GM18951 (cell line): ENCODE results near the gene CCL1.

ENCODE experiments used
- POLR2A ChIP-seq: IDR thresholded peaks from 4 replicates; pipeline ENCODE4 v1.6.1; 2011; ENCODE audit warnings: mild to moderate bottlenecking; ENCODE audit not compliant: insufficient read length, insufficient read depth; ENCODE audit errors: extremely low read depth
- in situ Hi-C: fragments of 300-500 bp; cut with MboI; formaldehyde crosslinking; loops from one replicate; pipeline ENCODE4 v1.12.0; 2022; ENCODE audit warnings: low sequenced_read_pairs, mixed read lengths, inconsistent platforms; ENCODE audit not compliant: unreplicated experiment

The CCL1 gene

DNA sequence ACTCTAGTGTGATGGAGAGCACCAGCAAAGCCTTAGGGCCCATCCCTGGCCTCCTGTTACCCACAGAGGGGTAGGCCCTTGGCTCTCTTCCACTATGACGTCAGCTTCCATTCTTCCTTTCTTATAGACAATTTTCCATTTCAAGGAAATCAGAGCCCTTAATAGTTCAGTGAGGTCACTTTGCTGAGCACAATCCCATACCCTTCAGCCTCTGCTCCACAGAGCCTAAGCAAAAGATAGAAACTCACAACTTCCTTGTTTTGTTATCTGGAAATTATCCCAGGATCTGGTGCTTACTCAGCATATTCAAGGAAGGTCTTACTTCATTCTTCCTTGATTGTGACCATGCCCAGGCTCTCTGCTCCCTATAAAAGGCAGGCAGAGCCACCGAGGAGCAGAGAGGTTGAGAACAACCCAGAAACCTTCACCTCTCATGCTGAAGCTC is 44.0 kb downstream of the CCL1 start, which contains the start of gene CCL8:
Gene CCL8 (plus strand): TSS at position 397 of the 445 bp plus-strand sequence. CDS start 67 bp downstream, outside the sequence.
- TF ChIP-seq POLR2A: no peak
- in situ Hi-C loops: no loop called here

DNA sequence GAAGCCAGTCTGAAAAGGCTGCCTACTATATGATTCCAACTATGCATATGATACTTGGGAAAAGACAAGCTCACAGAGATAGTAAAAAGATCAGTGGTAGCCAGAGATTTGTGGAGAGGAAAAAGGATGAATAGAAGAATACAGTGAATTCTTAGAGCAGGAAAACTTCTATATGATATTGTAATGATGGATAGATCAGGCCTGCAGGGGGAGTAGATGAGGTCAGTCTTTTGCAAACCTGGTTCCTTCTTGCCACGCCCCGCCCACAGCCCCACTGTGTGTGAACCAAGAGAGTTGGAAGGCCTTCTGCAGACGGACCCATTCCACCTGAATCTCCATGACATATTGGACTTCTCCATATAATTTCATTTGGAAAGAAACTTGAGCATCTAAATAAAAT is 44.6 kb downstream of the CCL1 start:
- in situ Hi-C loops: no loop called here
- TF ChIP-seq POLR2A: no peak

DNA sequence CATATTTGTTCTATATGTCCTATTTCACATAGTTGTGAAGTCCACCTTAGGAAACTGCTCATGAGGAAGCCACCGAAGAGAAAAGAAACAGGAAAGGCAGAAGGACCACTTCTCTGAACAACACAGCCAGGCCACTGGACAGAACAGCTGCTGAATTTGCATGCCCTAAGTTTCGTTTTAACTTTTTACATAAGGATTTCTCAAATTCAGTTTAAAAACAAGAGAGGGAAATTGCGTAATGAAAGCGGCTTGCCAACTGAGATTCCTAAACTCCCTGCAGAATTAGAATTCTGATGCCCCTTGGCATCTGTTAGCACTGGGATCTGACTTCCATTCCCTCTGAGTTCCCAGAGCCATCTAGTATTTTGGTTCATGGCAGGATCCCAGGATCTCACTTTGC is 48.8 kb downstream of the CCL1 start:
- in situ Hi-C loops: no loop called here
- TF ChIP-seq POLR2A: no peak

- in situ Hi-C loops: no loop called here
- no peak for TF ChIP-seq POLR2A
These were observed 49.9 kb downstream of the CCL1 start for GRCh38 chr17:34313164-34313563.

DNA sequence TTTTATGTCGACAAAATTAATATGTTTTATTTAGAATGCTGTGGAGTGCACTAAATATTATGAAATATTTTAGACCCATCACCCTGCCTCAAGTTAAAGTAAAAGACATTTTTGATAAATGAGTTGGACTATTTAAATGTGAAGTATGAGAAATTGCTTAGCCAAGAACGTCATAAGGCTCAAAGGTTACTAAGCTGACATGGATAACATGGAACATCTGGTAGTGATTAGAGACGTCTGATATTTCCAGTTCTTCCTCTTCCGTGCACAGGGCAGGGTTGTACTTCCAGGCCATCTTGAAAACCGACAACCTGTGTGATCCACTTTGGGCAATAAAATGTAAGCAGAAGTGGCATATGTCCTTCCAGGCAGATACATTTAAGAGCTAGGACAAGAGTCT is 51.0 kb downstream of the CCL1 start:
- TF ChIP-seq POLR2A: no peak
- in situ Hi-C loops: no loop called here

DNA sequence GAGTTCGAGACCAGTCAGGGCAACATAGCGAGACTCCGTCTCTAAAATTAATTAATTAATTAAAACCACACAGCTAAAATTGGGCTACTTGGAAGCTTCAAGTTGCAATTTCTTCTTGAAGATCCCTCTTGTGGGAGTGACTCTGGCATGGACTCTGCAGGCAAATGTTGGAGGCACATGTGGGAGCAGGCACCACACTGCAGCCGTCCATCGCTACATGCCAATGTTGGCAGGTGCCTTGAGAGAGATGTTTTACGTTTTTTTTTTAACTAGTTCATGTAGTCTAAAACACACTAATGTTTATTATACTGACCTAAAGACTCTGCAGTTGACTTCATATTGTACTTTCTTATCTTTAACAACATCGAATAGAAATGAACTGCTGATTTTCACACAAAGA is 51.7 kb downstream of the CCL1 start:
- in situ Hi-C loops: no loop called here
- no peak for TF ChIP-seq POLR2A
